Nasal cavity respiratory epithelium epithelial cell of viscerocranial mucosa (primary cell): ENCODE results near the gene PRKAB2. TPM values are rescaled to one million over a fixed set of nuclear protein-coding genes. Genes with fewer than 3 reads are reported as not detected.

ENCODE experiments used
- total RNA-seq: library from RNA; depleted of rRNA; stranded (reverse); fragments of >200 nt; gene quantifications from 2 replicates; pipeline ENCODE4 v1.2.3, GENCODE V29; 2014

Gene PRKAB2, protein sequence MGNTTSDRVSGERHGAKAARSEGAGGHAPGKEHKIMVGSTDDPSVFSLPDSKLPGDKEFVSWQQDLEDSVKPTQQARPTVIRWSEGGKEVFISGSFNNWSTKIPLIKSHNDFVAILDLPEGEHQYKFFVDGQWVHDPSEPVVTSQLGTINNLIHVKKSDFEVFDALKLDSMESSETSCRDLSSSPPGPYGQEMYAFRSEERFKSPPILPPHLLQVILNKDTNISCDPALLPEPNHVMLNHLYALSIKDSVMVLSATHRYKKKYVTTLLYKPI
- total RNA-seq = 34.2 and 35.2 TPM in 2 replicates

DNA sequence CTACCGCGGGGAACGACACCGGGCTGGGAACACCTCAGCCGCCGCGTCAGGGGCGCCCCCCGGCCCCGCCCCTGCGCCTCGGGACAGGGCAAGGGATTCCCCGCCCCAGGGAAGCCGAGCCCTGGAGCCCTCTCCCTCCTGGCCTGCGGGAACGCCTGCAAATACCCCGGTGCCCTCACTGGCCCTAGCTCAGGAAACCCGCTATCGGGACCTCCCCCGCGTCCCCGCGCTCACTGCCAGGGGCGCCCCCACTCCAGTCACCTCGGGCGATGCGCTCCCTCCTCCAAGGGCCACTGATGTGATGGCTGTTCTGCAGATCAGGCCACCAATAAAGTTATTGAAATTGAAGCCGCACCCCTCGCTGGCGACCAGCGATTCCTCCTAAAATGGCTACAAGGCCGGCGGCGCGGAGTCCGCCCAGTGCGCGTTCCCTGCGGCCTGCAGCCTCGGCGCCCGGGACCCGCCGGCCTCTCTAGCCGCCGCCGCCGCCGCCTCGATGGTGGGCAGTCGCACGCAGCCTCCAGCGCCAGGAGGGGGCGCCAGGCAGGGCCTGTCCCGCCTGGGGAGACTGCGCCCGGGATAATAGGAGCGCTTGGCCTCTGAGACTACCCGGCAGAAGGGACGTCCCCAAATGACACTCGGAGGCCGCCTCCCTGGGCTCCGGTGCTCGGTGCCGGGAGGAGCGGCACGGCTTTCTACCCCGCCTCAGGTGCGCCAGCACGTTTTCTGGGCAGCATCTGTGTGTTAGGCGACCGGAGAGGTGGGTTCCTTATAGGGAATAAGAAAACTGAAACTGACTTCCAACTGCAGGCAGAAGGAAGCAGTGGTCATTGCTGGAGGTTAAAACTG, at the start of gene PRKAB2:
Gene PRKAB2, minus strand, starts transcription at position 303 of the 849 bp plus-strand sequence. CDS start 326 bp downstream, outside the sequence.

Other genes with a start within 250 kb of the PRKAB2 start
- gene NBPF12, start 234.1 kb downstream of the PRKAB2 start, total RNA-seq = 9.6 and 13.8 TPM in 2 replicates
- 0.21 and 0.34 TPM in 2 replicates for gene FMO5, start 52.9 kb upstream of the PRKAB2 start, total RNA-seq
- gene CHD1L, start 70.2 kb upstream of the PRKAB2 start, total RNA-seq = 36.0 and 36.2 TPM in 2 replicates